Liver (tissue), 9 donors: ENCODE measurements around the gene E2F7. TPM values are rescaled to one million over a fixed set of nuclear protein-coding genes. Genes with fewer than 3 reads are reported as not detected.

Experiments
- DNase-seq: peaks from one replicate; pipeline ENCODE4 v3.0.0-alpha.2; 2017; ENCODE audit warnings: low spot score
- H3K27ac ChIP-seq, 2 donors: one replicate each; pipeline ENCODE4 v1.7.0; 2013; ENCODE audit warnings: inconsistent platforms in 2 of 2, low read length in 2 of 2, control low read depth in 1 of 2, low read depth in 1 of 2, mild to moderate bottlenecking in 1 of 2
- H3K27me3 ChIP-seq, 4 donors: one replicate each; pipeline versions ENCODE4 v1.6.1 to v1.7.0; 2013; ENCODE audit warnings: low read length in 3 of 4, inconsistent platforms in 1 of 4, mild to moderate bottlenecking in 1 of 4, moderate library complexity in 1 of 4; ENCODE audit not compliant: control insufficient read depth in 4 of 4, insufficient read depth in 4 of 4
- H3K36me3 ChIP-seq, 4 donors: one replicate each; pipeline versions ENCODE4 v1.6.1 to v1.7.0; 2013; ENCODE audit warnings: low read length in 3 of 4, mild to moderate bottlenecking in 3 of 4, low read depth in 1 of 4, moderate library complexity in 1 of 4; ENCODE audit not compliant: control insufficient read depth in 4 of 4, insufficient read depth in 3 of 4
- H3K4me1 ChIP-seq, 4 donors: one replicate each; pipeline versions ENCODE4 v1.6.1 to v1.7.0; 2013; ENCODE audit warnings: low read length in 3 of 4, mild to moderate bottlenecking in 3 of 4, moderate library complexity in 1 of 4; ENCODE audit not compliant: control insufficient read depth in 4 of 4, insufficient read depth in 4 of 4
- H3K4me3 ChIP-seq, 3 donors: one replicate each; pipeline versions ENCODE4 v1.6.1 to v1.7.0; 2013; ENCODE audit warnings: low read length in 3 of 3, control low read depth in 1 of 3, low read depth in 1 of 3, mild to moderate bottlenecking in 1 of 3
- H3K9ac ChIP-seq, 2 donors: one replicate each; pipeline ENCODE4 v1.7.0; 2013; ENCODE audit warnings: low read length in 2 of 2, mild to moderate bottlenecking in 2 of 2, moderate library complexity in 2 of 2, control low read depth in 1 of 2, low read depth in 1 of 2
- H3K9me3 ChIP-seq, 4 donors: one replicate each; pipeline versions ENCODE4 v1.6.1 to v1.7.0; 2013; ENCODE audit warnings: low read length in 3 of 4; ENCODE audit not compliant: control insufficient read depth in 4 of 4
- EGR1 ChIP-seq, 2 donors: IDR thresholded peaks; 2 replicates each; pipeline ENCODE4 v1.6.1; 2016 to 2018; ENCODE audit warnings: antibody characterized with exemption in 2 of 2, low read depth in 2 of 2
- FOXA1 ChIP-seq: IDR thresholded peaks from 2 replicates; pipeline ENCODE4 v1.6.1; 2016; ENCODE audit warnings: antibody characterized with exemption
- FOXA2 ChIP-seq: IDR thresholded peaks from 2 replicates; pipeline ENCODE4 v1.6.1; 2016; ENCODE audit warnings: antibody characterized with exemption
- GABPA ChIP-seq, 2 donors: IDR thresholded peaks in 1 of 2; conservative IDR thresholded peaks in 1 of 2; 2 replicates each; pipeline ENCODE4 v1.6.1; 2016; ENCODE audit warnings: antibody characterized with exemption in 2 of 2, mild to moderate bottlenecking in 1 of 2, moderate library complexity in 1 of 2
- HNF4A ChIP-seq, 2 donors: conservative IDR thresholded peaks; 2 replicates each; pipeline ENCODE4 v1.6.1; 2016; ENCODE audit warnings: antibody characterized with exemption in 2 of 2, mild to moderate bottlenecking in 2 of 2
- HNF4G ChIP-seq: IDR thresholded peaks from 2 replicates; pipeline ENCODE4 v1.6.1; 2016; ENCODE audit warnings: antibody characterized with exemption
- JUND ChIP-seq, 2 donors: IDR thresholded peaks; 2 replicates each; pipeline ENCODE4 v1.6.1; 2016; ENCODE audit warnings: antibody characterized with exemption in 2 of 2
- NR2F2 ChIP-seq: IDR thresholded peaks from 2 replicates; pipeline ENCODE4 v1.6.1; 2016; ENCODE audit warnings: antibody characterized with exemption
- RAD21 ChIP-seq, 2 donors: IDR thresholded peaks; 2 replicates each; pipeline ENCODE4 v1.6.1; 2016; ENCODE audit warnings: antibody characterized with exemption in 2 of 2, mild to moderate bottlenecking in 2 of 2
- RXRA ChIP-seq, 2 donors: IDR thresholded peaks; 2 replicates each; pipeline ENCODE4 v1.6.1; 2017 to 2018; ENCODE audit warnings: antibody characterized with exemption in 2 of 2, mild to moderate bottlenecking in 1 of 2
- TAF1 ChIP-seq: conservative IDR thresholded peaks from 2 replicates; pipeline ENCODE4 v1.6.1; 2016; ENCODE audit warnings: antibody characterized with exemption, mild to moderate bottlenecking
- YY1 ChIP-seq: IDR thresholded peaks from 2 replicates; pipeline ENCODE4 v1.6.1; 2016; ENCODE audit warnings: antibody characterized with exemption, mild to moderate bottlenecking
- WGBS: extraction: QIAGEN DNeasy Blood & Tissue Kit; methylation state at CpG from one replicate; pipeline ENCODE4 v1.1.7; 2013; 5-methylcytosine and 5-hydroxymethylcytosine counted together
- polyA plus RNA-seq, 2 donors: library from polyadenylated mRNA; stranded (reverse) in 1 of 2; unstranded in 1 of 2; fragments of 200-250 nt in 1 of 2; fragments of >200 nt in 1 of 2; fragmentation: Nextera tagmentation in 1 of 2; extraction: Ambion mirVana in 1 of 2; gene quantifications; one replicate each; pipeline versions ENCODE4 v1.2.1 to v1.2.3, GENCODE V29; 2013 to 2015
- total RNA-seq, 2 donors: library from RNA; depleted of rRNA; stranded (reverse); fragments of >200 nt; gene quantifications; one replicate each; pipeline ENCODE4 v1.2.3, GENCODE V29; 2014
- TF ChIP-seq, protein P1 (sequence below): IDR thresholded peaks from 2 replicates; pipeline ENCODE4 v1.6.1; 2016; ENCODE audit warnings: antibody characterized with exemption
- TF ChIP-seq, protein P2 (sequence below): fragments of 150-350 bp; IDR thresholded peaks from 2 replicates; pipeline ENCODE4 v1.5.1; 2017; ENCODE audit warnings: improper control_type of control experiment, low read depth, low read length; ENCODE audit not compliant: missing input control
- TF ChIP-seq, protein P3 (sequence below): IDR thresholded peaks from 2 replicates; pipeline ENCODE4 v1.6.1; 2016; ENCODE audit warnings: antibody characterized with exemption, mild to moderate bottlenecking
- TF ChIP-seq, protein P4 (sequence below): IDR thresholded peaks from 2 replicates; pipeline ENCODE4 v1.6.1; 2016; ENCODE audit warnings: antibody characterized with exemption
- TF ChIP-seq, protein P5 (sequence below): IDR thresholded peaks from 2 replicates; pipeline ENCODE4 v1.6.1; 2016; ENCODE audit warnings: antibody characterized with exemption
- donor health status: healthy.
- donor health status: healthy.
- donor health status: healthy.
- donor health status: healthy.
- donor health status: healthy.

Gene E2F7
- total and polyA plus RNA-seq, 4 donors = 0.13 to 5.8 (median 0.17) TPM; not detected in 1

DNA sequence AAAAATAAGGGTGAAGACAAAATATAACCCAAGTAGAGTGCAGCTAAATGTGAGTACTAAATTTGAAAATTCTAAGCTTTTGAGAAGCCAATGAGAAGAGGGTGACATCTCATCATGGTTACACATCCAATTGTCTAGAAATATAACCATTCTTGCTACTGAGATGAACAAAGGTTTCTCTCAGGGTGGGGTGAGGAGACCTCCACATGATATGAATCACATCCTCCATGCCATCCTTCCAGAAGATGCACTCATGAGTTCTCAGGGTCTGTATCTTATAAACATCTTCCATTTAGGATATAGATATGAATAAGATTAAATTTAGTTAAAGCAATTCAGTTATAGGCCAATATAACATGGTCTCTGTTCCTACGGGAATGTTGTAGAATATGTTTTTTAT is 38.9 kb upstream of the E2F7 start:
- TF ChIP-seq JUND (IDR thresholded peaks at IDR 0.05) = no peak
- TF ChIP-seq FOXA1 = no peak
- TF ChIP-seq YY1 = no peak
- TF ChIP-seq NR2F2 = no peak
- TF ChIP-seq RAD21 (IDR thresholded peaks at IDR 0.05) = no peak
- TF ChIP-seq, protein P1, sequence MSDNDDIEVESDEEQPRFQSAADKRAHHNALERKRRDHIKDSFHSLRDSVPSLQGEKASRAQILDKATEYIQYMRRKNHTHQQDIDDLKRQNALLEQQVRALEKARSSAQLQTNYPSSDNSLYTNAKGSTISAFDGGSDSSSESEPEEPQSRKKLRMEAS = no peak
- no peak for TF ChIP-seq HNF4A (conservative IDR thresholded peaks at IDR 0.05)
- no peak for TF ChIP-seq GABPA (IDR thresholded peaks at IDR 0.05 in 1 of 2, conservative IDR thresholded peaks at IDR 0.05 in 1 of 2)
- no peak for TF ChIP-seq RXRA (IDR thresholded peaks at IDR 0.05)
- TF ChIP-seq FOXA2 = no peak
- TF ChIP-seq, protein P2, sequence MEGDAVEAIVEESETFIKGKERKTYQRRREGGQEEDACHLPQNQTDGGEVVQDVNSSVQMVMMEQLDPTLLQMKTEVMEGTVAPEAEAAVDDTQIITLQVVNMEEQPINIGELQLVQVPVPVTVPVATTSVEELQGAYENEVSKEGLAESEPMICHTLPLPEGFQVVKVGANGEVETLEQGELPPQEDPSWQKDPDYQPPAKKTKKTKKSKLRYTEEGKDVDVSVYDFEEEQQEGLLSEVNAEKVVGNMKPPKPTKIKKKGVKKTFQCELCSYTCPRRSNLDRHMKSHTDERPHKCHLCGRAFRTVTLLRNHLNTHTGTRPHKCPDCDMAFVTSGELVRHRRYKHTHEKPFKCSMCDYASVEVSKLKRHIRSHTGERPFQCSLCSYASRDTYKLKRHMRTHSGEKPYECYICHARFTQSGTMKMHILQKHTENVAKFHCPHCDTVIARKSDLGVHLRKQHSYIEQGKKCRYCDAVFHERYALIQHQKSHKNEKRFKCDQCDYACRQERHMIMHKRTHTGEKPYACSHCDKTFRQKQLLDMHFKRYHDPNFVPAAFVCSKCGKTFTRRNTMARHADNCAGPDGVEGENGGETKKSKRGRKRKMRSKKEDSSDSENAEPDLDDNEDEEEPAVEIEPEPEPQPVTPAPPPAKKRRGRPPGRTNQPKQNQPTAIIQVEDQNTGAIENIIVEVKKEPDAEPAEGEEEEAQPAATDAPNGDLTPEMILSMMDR = no peak
- no peak for TF ChIP-seq EGR1 (IDR thresholded peaks at IDR 0.05; ENCODE audit: low read depth in 2 of 2)
- no peak for TF ChIP-seq HNF4G
- TF ChIP-seq TAF1 = no peak
- Histone ChIP-seq H3K4me3 (no peak overlapping the region), H3K27me3 (no peaks in the 10 kb centered on the region), H3K9me3 (no peaks in the 10 kb centered on the region), H3K27ac (no peak overlapping the region), H3K36me3 (no peaks in the 10 kb centered on the region), H3K9ac (no peak overlapping the region), H3K4me1 (no peaks in the 10 kb centered on the region)
- no peak for DNase-seq
- 82% methylated on average over 1 of the region's 1 CpG for WGBS

DNA sequence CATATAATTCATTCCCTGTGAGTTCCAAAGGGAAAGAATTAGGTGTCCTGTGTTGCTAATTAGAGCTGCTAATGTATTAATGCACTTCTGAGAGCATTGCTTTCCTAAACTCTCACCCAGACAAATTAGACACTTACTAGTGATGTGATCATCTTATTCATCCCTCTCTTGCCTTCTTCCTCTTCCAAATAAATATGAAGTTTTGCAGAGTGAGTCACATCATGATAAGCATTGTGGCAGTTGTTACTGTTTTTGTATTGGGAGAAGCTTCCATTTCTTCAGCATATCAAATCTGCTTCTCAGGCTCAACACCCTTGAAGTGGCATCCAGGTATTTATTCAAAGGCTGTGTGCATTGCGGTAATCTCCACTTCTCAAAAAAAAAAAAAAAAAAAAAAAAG is 37.3 kb upstream of the E2F7 start:
- Histone ChIP-seq H3K27ac (no peak overlapping the region), H3K27me3 (peaks cover 0 to 2% (median 0%) of the 10 kb centered on the region in 4 donors), H3K9ac (no peak overlapping the region), H3K36me3 (no peaks in the 10 kb centered on the region), H3K4me3 (no peak overlapping the region), H3K4me1 (no peaks in the 10 kb centered on the region), H3K9me3 (no peaks in the 10 kb centered on the region)
- 80% methylated on average over 1 of the region's 1 CpG for WGBS
- no peak for DNase-seq
- no peak for TF ChIP-seq TAF1

DNA sequence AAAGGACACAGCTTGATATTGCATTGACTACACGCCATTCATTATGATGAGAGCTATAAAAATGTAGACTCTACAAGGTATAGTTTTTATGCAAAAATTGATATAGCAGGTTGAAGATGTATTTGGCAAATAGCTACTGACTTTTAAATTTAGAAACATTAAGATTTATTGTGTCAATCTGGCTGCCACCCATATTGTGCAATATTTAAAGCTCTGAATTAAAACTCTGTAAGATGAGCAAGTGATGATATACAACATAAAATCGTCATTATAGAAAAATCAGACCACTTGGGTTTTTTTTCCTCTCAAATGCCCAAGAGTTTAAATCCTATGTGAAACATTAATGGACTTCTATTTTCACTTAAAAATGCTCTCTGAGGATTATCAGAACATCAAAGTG is 36.8 kb upstream of the E2F7 start:
- Histone ChIP-seq H3K27me3 (peaks cover 0 to 3% (median 0%) of the 10 kb centered on the region in 4 donors), H3K4me3 (no peak overlapping the region), H3K4me1 (no peaks in the 10 kb centered on the region), H3K9ac (no peak overlapping the region), H3K27ac (no peak overlapping the region), H3K36me3 (no peaks in the 10 kb centered on the region), H3K9me3 (no peaks in the 10 kb centered on the region)
- DNase-seq = no peak
- WGBS = 62% methylated on average over 2 of the region's 2 CpGs
- TF ChIP-seq, protein P3, sequence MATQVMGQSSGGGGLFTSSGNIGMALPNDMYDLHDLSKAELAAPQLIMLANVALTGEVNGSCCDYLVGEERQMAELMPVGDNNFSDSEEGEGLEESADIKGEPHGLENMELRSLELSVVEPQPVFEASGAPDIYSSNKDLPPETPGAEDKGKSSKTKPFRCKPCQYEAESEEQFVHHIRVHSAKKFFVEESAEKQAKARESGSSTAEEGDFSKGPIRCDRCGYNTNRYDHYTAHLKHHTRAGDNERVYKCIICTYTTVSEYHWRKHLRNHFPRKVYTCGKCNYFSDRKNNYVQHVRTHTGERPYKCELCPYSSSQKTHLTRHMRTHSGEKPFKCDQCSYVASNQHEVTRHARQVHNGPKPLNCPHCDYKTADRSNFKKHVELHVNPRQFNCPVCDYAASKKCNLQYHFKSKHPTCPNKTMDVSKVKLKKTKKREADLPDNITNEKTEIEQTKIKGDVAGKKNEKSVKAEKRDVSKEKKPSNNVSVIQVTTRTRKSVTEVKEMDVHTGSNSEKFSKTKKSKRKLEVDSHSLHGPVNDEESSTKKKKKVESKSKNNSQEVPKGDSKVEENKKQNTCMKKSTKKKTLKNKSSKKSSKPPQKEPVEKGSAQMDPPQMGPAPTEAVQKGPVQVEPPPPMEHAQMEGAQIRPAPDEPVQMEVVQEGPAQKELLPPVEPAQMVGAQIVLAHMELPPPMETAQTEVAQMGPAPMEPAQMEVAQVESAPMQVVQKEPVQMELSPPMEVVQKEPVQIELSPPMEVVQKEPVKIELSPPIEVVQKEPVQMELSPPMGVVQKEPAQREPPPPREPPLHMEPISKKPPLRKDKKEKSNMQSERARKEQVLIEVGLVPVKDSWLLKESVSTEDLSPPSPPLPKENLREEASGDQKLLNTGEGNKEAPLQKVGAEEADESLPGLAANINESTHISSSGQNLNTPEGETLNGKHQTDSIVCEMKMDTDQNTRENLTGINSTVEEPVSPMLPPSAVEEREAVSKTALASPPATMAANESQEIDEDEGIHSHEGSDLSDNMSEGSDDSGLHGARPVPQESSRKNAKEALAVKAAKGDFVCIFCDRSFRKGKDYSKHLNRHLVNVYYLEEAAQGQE = no peak
- TF ChIP-seq, protein P4, sequence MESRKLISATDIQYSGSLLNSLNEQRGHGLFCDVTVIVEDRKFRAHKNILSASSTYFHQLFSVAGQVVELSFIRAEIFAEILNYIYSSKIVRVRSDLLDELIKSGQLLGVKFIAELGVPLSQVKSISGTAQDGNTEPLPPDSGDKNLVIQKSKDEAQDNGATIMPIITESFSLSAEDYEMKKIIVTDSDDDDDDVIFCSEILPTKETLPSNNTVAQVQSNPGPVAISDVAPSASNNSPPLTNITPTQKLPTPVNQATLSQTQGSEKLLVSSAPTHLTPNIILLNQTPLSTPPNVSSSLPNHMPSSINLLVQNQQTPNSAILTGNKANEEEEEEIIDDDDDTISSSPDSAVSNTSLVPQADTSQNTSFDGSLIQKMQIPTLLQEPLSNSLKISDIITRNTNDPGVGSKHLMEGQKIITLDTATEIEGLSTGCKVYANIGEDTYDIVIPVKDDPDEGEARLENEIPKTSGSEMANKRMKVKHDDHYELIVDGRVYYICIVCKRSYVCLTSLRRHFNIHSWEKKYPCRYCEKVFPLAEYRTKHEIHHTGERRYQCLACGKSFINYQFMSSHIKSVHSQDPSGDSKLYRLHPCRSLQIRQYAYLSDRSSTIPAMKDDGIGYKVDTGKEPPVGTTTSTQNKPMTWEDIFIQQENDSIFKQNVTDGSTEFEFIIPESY = no peak
- TF ChIP-seq NR2F2 (no peak), GABPA (IDR thresholded peaks at IDR 0.05 in 1 of 2, conservative IDR thresholded peaks at IDR 0.05 in 1 of 2) (no peak), TAF1 (no peak), EGR1 (IDR thresholded peaks at IDR 0.05; ENCODE audit: low read depth in 2 of 2) (no peak), RXRA (IDR thresholded peaks at IDR 0.05) (no peak), HNF4A (conservative IDR thresholded peaks at IDR 0.05) (no peak), FOXA1 (no peak), RAD21 (IDR thresholded peaks at IDR 0.05) (no peak), HNF4G (no peak), FOXA2 (no peak), JUND (IDR thresholded peaks at IDR 0.05) (no peak)
- TF ChIP-seq, protein P2 = no peak
- TF ChIP-seq, protein P5, sequence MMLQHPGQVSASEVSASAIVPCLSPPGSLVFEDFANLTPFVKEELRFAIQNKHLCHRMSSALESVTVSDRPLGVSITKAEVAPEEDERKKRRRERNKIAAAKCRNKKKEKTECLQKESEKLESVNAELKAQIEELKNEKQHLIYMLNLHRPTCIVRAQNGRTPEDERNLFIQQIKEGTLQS = no peak
- TF ChIP-seq, protein P1 = no peak
